GM12878 (cell line): ENCODE measurements around the gene TET3. TPM values are rescaled to one million over a fixed set of nuclear protein-coding genes. Genes with fewer than 3 reads are reported as not detected.
A peak's percentile ranks its signal among the peaks of the same experiment; 100 is the strongest.

Experiments used
- BHLHE40 ChIP-seq, 2 experiments: fragments of 450-650 bp in 1 of 2; IDR thresholded peaks; 2 replicates each; pipeline ENCODE4 v1.6.1; 2011 to 2017; ENCODE audit warnings: low read depth in 2 of 2, borderline replicate concordance in 1 of 2, improper control_type of control experiment in 1 of 2, low read length in 1 of 2, mild to moderate bottlenecking in 1 of 2
- EGR1 ChIP-seq, 2 experiments: IDR thresholded peaks; 1 replicate in 1 of 2; 2 replicates in 1 of 2; pipeline ENCODE4 v1.6.1; 2011 to 2012; ENCODE audit warnings: low read depth in 2 of 2, low read length in 2 of 2, borderline replicate concordance in 1 of 2, mild to moderate bottlenecking in 1 of 2, moderate library complexity in 1 of 2
- MAX ChIP-seq: IDR thresholded peaks from 2 replicates; pipeline ENCODE4 v1.6.1; 2012; ENCODE audit warnings: low read depth, low read length, improper control_type of control experiment
- MTA2 ChIP-seq: fragments of 450-650 bp; IDR thresholded peaks from 2 replicates; pipeline ENCODE4 v1.6.1; 2016; ENCODE audit warnings: low read depth, mild to moderate bottlenecking, moderate library complexity
- MXI1 ChIP-seq: fragments of 150-350 bp; IDR thresholded peaks from 2 replicates; pipeline ENCODE4 v1.6.1; 2011; ENCODE audit warnings: low read depth, mild to moderate bottlenecking, inconsistent platforms, low read length, improper control_type of control experiment
- NR2F1 ChIP-seq: fragments of 450-650 bp; conservative IDR thresholded peaks from 2 replicates; pipeline ENCODE4 v1.6.1; 2017; ENCODE audit warnings: mild to moderate bottlenecking
- RELA ChIP-seq: fragments of 450-650 bp; IDR thresholded peaks from 2 replicates; pipeline ENCODE4 v1.8.0; 2014; ENCODE audit warnings: borderline replicate concordance; ENCODE audit not compliant: partially characterized antibody
- SMAD1 ChIP-seq: fragments of 450-650 bp; IDR thresholded peaks from 2 replicates; pipeline ENCODE4 v1.6.1; 2018; ENCODE audit warnings: mild to moderate bottlenecking, low read depth; ENCODE audit not compliant: partially characterized antibody
- SUZ12 ChIP-seq: fragments of 200-600 bp; sonication (generic); IDR thresholded peaks from one replicate; pipeline ENCODE4 v1.6.1; 2018; ENCODE audit warnings: antibody characterized with exemption, mild to moderate bottlenecking; ENCODE audit not compliant: unreplicated experiment
- TCF7 ChIP-seq: IDR thresholded peaks from 2 replicates; pipeline ENCODE4 v1.6.1; 2014; ENCODE audit warnings: antibody characterized with exemption, borderline replicate concordance
- ZNF207 ChIP-seq: fragments of 450-650 bp; IDR thresholded peaks from 2 replicates; pipeline ENCODE4 v1.6.1; 2014; ENCODE audit warnings: antibody characterized with exemption, mild to moderate bottlenecking, borderline replicate concordance
- ZNF384 ChIP-seq: IDR thresholded peaks from 2 replicates; pipeline ENCODE4 v1.6.1; 2012; ENCODE audit warnings: low read depth, mild to moderate bottlenecking, low read length, improper control_type of control experiment, borderline replicate concordance
- polyA plus RNA-seq, 11 experiments: library from polyadenylated mRNA; depleted of rRNA in 4 of 11; unstranded in 6 of 11; stranded (reverse) in 5 of 11; fragments of >200 nt; fragmentation: Nextera tagmentation in 4 of 11; fragmentation: Illumina TruSeq in 1 of 11; extraction: Ambion mirVana in 4 of 11; extraction: Trizol in 1 of 11; gene quantifications; 1 replicate in 1 of 11; 2 replicates in 10 of 11; pipeline versions ENCODE4 v1.2.1 to v1.2.3, GENCODE V29; 2011 to 2016; ENCODE audit warnings: inconsistent platforms in 2 of 11, missing spikeins in 2 of 11, low read depth in 1 of 11
- total RNA-seq, 4 experiments: library from RNA; depleted of rRNA in 3 of 4; stranded (reverse); fragments of >200 nt in 3 of 4; fragmentation: Illumina TruSeq in 1 of 4; extraction: Trizol in 1 of 4; gene quantifications; 2 replicates each; pipeline versions ENCODE4 v1.2.1 to v1.2.3, GENCODE V29; 2013 to 2021
- TF ChIP-seq, protein P1 (sequence below): fragments of 450-650 bp; IDR thresholded peaks from 2 replicates; pipeline ENCODE4 v1.6.1; 2017; ENCODE audit warnings: mild to moderate bottlenecking, low read depth, inconsistent platforms; ENCODE audit not compliant: poor library complexity, severe bottlenecking
- TF ChIP-seq, protein P2 (sequence below): IDR thresholded peaks from 2 replicates; pipeline ENCODE4 v1.6.1; 2011; ENCODE audit warnings: mild to moderate bottlenecking, low read depth, low read length, moderate library complexity; ENCODE audit not compliant: insufficient replicate concordance
- TF ChIP-seq, protein P3 (sequence below): IDR thresholded peaks from 2 replicates; pipeline ENCODE4 v1.6.1; 2011; ENCODE audit warnings: low read depth, low read length, improper control_type of control experiment, borderline replicate concordance
- TF ChIP-seq, protein P4 (sequence below): IDR thresholded peaks from 2 replicates; pipeline ENCODE4 v1.6.1; 2011; ENCODE audit warnings: borderline replicate concordance, low read depth, mild to moderate bottlenecking, moderate library complexity, mixed read lengths, low read length; ENCODE audit not compliant: insufficient read depth; ENCODE audit errors: extremely low read length
- TF ChIP-seq, protein P5 (sequence below): fragments of 150-350 bp; IDR thresholded peaks from 2 replicates; pipeline ENCODE4 v1.6.1; 2014; ENCODE audit warnings: mild to moderate bottlenecking, low read depth, low read length

TET3 gene
- total and polyA plus RNA-seq, 10 of the 15 experiments (the other 5 are each of a cell fraction or from before 2014, with no cell fraction given), result 0.77 to 25.9 (median 8.5) TPM

- TF ChIP-seq, protein P1, sequence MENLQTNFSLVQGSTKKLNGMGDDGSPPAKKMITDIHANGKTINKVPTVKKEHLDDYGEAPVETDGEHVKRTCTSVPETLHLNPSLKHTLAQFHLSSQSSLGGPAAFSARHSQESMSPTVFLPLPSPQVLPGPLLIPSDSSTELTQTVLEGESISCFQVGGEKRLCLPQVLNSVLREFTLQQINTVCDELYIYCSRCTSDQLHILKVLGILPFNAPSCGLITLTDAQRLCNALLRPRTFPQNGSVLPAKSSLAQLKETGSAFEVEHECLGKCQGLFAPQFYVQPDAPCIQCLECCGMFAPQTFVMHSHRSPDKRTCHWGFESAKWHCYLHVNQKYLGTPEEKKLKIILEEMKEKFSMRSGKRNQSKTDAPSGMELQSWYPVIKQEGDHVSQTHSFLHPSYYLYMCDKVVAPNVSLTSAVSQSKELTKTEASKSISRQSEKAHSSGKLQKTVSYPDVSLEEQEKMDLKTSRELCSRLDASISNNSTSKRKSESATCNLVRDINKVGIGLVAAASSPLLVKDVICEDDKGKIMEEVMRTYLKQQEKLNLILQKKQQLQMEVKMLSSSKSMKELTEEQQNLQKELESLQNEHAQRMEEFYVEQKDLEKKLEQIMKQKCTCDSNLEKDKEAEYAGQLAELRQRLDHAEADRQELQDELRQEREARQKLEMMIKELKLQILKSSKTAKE, result no peak
- TF ChIP-seq NR2F1 (peak; percentile 64; the same call in 1 of the 2 replicates), MXI1 (no peak), RELA (no peak), EGR1 (IDR thresholded peaks at IDR 0.05; ENCODE audit: borderline replicate concordance in 1 of 2, low read depth in 2 of 2, low read length in 2 of 2) (no peak), BHLHE40 (IDR thresholded peaks at IDR 0.05; ENCODE audit: borderline replicate concordance in 1 of 2, low read depth in 2 of 2, low read length in 1 of 2) (no peak), SUZ12 (no peak), ZNF384 (no peak), TCF7 (no peak), MTA2 (0 out of 2 replicates have a peak, but pooled peaks have one; percentile 12), MAX (no peak), ZNF207 (no peak), SMAD1 (no peak)
- TF ChIP-seq, protein P2, sequence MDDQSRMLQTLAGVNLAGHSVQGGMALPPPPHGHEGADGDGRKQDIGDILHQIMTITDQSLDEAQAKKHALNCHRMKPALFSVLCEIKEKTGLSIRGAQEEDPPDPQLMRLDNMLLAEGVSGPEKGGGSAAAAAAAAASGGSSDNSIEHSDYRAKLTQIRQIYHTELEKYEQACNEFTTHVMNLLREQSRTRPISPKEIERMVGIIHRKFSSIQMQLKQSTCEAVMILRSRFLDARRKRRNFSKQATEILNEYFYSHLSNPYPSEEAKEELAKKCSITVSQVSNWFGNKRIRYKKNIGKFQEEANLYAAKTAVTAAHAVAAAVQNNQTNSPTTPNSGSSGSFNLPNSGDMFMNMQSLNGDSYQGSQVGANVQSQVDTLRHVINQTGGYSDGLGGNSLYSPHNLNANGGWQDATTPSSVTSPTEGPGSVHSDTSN, result no peak
- TF ChIP-seq, protein P3, sequence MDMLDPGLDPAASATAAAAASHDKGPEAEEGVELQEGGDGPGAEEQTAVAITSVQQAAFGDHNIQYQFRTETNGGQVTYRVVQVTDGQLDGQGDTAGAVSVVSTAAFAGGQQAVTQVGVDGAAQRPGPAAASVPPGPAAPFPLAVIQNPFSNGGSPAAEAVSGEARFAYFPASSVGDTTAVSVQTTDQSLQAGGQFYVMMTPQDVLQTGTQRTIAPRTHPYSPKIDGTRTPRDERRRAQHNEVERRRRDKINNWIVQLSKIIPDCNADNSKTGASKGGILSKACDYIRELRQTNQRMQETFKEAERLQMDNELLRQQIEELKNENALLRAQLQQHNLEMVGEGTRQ, result no peak
- TF ChIP-seq, protein P4, sequence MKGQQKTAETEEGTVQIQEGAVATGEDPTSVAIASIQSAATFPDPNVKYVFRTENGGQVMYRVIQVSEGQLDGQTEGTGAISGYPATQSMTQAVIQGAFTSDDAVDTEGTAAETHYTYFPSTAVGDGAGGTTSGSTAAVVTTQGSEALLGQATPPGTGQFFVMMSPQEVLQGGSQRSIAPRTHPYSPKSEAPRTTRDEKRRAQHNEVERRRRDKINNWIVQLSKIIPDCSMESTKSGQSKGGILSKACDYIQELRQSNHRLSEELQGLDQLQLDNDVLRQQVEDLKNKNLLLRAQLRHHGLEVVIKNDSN, result no peak
- TF ChIP-seq, protein P5, sequence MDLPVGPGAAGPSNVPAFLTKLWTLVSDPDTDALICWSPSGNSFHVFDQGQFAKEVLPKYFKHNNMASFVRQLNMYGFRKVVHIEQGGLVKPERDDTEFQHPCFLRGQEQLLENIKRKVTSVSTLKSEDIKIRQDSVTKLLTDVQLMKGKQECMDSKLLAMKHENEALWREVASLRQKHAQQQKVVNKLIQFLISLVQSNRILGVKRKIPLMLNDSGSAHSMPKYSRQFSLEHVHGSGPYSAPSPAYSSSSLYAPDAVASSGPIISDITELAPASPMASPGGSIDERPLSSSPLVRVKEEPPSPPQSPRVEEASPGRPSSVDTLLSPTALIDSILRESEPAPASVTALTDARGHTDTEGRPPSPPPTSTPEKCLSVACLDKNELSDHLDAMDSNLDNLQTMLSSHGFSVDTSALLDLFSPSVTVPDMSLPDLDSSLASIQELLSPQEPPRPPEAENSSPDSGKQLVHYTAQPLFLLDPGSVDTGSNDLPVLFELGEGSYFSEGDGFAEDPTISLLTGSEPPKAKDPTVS, result no peak
Observed at GRCh38 chr2:74001781-74002504, 17.2 kb downstream of the TET3 start (continued).
